ENCODE measurements around the gene KRT6A.

KRT6A gene

DNA sequence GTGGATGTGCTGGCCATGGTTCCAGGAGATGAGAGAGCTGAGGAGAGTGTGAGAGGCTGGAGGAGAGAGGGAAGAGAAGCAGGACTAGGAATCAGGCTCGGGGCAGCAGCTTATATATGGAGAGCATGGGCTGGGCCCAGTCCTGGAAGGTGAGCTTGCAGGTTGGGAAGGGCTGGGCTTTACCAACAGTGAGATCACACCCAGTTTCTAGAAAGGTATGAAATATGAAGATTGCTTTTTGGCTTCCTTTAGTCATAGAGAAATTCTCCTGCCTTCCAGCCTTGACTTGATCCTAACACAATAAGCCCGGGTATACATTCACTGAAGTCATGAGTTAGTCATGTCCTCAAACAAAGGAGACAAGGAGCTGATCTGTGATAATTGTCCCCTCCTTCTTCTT is at the start of gene KRT6A:
TSS of gene KRT6A (minus strand) at position 86 of the 400 bp plus-strand sequence. CDS start at position 17, 69 bp downstream.
- no peak for DNase-seq (ENCODE audit: low spot score)

DNA sequence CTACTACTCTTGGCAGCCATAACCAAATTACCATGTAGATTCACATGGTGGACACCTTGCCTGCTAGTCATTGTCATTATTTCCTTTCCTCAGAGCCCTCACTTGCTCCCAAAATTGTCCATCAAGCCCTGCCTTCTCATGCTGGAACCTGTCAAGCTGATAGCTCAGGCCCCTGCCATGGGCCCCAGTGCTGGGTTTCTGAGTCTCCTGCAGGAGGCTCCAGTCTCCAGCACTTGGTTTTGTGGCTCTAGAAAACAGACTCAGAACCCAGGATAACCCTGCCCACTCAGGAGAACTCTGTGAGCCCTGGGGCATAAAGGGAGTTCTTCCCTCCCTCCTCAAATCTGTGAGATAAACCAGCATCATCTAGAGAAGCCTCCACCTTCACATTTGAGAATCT is 49.1 kb upstream of the KRT6A start:
- no peak for DNase-seq (ENCODE audit: low spot score)

DNA sequence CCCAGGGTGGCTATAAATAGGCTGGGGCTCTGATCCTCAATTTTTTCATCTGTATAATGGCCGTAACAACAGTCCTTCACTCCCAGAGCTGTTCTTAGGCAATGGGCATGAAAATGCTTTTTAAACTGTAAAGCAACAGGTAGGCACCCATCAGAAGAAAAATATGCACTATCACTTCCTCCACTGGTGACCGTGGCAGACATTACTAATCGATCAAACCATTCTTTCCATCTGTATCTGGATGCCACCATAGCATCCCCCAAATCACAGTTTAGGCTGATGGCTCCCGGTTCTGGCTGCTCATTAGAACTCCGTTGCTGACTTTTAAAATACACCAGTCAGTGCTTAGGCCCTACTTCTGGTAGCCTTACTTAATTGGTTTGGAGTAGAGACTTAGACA is 48.7 kb upstream of the KRT6A start:
- DNase-seq (ENCODE audit: low spot score): no peak

DNA sequence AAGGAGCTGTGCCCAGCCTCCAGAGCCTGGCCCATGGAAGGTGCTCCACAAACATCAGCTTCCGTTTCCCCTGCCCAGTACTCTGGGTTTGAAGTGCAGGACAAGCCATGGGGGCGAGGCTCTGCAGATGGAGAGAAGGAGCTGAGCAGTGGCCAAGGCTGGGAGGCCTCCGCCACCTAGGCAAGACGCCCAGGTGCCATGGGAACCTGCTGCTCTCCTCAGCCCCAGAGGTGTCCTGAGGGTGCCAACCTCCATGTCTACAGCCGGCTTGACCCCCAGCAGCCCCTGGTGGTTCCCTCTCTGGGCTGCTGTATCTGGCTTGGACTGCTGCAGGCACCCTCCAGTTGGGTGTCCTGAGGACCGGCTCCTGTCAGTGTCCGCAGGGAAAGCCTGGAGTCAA is 47.5 kb upstream of the KRT6A start:
- DNase-seq (ENCODE audit: low spot score): no peak

DNA sequence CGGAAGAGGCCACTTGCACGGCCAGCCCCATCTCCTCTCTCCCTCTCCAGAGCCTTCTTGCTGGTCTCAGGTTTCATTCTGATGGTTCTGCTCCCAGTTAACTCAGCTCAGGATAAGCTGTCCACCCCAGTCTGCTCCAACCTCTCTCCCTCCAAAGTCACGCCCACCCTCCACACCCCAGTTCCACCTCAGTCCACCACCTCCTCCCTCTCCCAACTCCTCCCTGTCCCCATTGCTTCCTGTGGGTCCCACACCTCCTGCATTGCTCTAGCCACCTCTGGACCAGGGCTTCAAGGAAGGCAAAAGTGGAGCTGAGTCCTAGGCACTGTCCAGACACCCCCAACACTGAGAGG is 46.7 kb upstream of the KRT6A start:
- no peak for DNase-seq (ENCODE audit: low spot score)

DNA sequence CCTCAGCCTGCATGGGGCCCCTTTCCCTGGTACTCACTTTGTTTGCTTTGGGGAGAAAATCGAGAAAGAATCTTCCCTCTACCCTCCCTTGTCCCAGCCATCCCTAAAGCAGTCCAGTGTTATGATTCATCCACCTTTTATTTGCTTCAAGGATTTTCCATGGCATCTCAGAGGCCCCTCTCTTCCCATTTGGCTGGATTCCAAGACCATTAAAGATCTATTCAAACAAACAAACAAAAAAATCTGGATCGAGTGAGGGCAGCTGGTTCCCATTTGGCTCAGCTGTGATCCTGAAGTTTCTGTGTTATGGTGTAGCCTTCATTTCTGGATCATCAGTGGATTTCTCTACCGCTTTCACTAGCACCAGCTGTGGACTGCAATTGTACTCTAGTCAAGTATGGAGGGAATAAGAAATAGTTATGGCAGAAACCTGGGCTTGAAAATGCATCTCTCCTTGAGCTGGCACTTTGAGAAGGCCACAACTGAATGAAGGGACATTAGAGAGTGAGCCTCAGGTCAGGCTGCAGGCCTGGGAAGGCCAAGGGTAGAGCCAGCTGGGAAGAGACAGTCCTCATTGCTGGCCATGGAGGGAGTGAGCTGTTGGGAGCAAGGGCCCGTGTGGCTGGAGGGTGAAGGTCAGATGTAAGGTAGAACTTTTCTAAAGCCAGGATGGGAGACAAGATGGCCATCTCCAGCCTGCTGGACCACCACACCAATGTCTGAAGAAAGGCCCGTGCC is 46.2 kb upstream of the KRT6A start:
- peak; percentile 92 for DNase-seq (ENCODE audit: low spot score)

DNA sequence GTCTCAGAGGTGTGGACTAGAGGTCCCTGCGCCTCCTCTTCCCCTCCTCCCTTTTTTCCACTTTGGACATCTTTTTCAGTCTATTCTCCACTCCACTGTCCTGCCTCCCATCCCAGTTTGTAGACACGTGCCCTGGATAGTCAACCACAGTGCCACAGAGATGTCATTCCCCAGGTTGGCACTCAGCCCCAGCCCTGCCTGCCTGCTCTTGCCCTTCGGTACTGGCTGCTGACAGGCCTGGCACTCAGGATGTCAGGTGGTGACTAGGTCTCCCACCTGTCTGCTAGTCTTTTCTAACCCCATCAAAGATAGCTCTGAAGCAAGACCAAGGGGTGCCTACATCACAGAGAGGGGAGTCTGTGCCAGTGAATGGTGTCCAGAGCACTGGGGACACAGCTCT is 44.0 kb upstream of the KRT6A start:
- DNase-seq (ENCODE audit: low spot score): no peak

DNA sequence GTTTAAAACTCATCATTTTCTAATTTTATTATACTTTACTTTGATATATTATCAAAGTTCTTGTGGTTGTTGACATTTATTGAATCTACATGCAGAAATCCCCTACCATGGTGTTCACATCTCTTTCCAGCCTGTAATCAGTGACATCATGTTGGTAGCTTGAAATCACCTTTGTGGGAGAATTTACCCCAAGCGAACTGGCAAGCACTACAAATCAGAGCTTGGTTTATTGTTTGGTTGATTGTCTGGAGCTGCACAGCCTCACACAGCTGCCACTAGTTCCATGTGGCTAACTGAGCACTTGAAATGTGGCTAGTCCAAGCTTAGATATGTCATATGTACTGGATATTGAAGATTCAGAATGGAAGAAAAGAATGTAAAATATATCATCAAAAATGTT is 42.5 kb upstream of the KRT6A start:
- no peak for DNase-seq (ENCODE audit: low spot score)

DNA sequence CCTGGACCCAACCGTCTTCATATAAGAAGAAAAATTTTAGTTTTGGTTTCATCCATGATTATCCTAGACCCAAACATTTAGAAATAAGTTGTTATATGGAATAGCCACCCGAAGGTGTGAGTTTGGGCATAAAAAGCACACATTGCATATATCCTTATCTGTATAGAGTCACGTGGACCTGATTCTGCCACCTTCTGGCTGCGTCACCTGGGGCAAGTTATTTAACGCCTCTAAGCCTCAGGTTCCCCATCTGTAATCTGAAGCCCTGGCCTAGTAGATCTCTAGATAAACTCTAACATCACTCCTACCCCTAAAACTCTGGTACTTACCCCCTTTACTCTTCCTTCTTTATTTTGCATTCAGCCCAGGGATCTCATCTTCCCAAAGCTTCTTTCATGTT is 41.4 kb upstream of the KRT6A start:
- DNase-seq (ENCODE audit: low spot score): no peak

DNA sequence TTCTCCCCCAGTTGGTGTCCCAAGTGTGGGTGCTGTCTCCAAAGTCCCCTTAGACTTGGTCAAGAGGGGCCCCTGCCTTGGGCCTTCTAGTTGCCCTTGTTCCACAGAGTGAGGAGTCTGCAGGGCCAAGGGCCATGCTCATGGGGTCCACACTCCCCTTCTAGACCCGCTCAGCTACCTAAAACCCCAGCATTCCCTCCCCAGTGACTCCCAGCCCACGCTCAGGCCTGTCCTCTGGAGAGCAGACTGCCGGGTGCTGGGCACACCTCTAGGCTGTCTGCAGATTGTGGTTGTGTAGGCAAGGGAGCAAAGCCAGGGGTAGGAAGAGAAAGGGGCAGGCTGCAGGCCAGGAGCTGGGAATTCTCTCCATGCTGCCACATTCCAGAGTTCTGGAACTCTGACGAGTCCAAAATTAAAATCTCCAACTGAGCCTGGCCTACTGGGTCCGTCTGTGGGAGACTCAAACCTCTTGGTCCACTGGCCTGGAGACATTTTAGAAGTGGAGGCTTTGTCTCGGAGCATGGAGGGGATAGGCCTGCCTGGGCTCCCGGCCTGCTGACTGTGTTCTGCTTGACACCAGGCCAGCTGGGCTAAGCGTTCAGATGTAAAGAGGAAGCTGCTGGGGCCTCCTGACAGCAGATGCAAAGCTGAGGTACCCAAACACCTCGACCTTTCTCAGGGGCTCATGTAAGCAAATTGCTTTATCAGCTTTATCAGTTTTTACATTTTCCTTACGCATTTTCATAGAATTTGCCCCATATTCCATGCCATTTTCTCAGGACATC is 40.8 kb upstream of the KRT6A start:
- DNase-seq (ENCODE audit: low spot score): no peak

DNA sequence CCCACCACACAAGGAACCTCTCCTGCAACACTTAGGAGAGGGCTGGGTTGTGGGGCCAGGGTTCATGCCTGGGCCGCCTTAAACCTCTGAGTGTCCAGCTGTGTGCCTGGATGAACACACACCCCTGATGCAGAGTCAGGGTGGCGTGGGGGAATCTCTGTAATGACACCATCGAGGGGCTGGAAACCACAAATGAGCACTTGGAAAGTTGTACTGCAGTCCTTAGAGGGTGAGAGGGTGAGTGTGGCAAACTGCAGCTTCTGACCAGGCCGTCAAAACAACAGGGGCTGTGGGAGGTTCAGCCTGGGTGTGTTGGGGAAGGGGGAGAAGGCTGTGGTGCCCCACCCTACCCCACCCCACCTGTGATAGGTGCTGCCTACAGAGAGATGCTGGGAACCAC is 39.6 kb upstream of the KRT6A start:
- DNase-seq (ENCODE audit: low spot score): no peak

DNA sequence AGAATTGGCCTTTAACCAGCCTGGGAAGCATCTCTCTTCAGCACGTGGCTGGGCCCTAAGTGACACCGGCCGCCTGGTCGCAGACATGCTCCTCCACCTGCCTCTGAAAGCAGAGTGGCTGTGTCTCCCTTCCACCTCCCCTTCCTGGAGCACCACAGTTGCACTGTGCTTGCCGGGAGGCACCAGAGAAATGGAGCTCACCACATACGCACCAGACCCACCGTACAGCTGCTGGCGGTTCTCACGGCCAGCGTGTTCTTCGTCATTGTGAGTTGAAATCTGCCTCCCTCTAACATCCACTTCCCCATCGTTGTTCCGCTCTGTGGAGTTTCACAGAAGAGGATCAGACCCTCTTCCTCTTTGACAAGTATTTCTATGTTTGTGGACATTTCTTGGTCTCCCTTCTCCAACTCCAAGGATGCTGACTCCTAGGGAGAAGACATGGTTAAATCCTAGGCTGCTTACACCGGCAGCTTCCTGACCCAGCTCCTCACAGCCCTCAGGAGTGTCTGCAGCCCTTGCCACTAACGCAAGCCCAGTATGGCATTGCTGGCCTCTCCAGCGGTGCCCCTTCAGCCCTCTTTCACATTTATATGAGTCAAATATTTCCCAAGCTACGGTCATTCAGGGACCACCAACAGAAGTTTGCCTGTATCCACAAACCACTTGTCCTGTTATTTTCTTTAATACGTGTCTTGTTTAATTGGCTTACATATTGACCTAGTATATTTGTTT is 38.7 kb upstream of the KRT6A start:
- DNase-seq (ENCODE audit: low spot score): no peak

DNA sequence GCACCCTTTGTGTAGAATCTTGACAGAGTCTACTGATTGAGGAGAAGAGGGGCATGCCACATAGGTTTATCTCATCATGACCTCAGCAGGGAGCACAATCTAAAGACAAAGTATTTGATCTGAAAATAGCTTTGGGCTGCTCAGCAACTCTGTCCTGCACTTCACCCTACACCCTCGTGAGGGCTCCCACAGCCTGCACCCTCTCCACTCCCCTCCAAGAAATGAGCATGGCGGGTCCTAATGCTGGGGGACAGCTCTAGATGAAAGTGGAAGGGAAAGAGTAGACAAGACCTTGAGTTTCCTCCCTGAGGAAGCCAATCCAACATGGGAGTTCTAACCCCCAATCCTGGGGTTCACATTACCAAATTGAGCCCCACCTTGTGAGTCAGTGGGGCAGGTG is 37.8 kb upstream of the KRT6A start:
- DNase-seq (ENCODE audit: low spot score): no peak

DNA sequence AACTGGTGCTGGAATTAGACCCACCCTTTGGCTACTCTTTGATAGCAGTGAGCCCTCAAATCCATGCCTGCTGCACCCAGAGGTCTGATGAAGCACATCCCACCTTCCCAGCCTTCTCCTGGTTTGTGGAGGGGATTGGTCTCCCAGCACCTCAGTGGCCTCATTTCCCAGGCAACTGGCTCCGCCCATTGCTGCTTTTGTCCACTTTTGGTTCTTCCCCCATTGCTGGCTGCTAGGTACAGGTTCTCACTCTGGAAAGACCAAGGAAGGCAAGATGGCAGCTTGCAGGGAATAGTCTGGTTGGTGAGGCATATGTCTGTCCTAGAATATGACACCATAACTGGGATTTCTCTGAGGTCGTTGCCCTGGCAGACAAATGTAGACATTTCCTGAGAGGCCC is 37.3 kb upstream of the KRT6A start:
- no peak for DNase-seq (ENCODE audit: low spot score)

DNA sequence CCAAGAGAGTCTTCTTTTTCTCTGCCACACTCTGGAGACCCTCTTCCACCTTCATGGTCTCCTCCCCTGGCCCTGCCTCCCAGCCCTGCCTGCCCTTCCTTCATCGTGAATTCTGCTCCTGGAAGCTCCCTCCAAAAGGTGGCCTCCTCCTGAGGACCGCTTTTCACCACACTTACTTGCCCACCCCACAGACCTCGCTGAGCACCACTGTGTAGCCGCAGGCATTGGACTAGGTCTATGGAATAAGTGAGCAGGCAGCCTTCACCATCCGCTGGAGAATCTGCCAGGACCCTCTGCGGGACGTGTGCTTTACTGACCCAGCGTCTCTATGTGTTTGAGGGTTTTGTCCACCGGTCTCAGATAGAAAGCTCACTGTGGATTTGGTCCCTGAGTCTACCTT is 36.8 kb upstream of the KRT6A start:
- no peak for DNase-seq (ENCODE audit: low spot score)

DNA sequence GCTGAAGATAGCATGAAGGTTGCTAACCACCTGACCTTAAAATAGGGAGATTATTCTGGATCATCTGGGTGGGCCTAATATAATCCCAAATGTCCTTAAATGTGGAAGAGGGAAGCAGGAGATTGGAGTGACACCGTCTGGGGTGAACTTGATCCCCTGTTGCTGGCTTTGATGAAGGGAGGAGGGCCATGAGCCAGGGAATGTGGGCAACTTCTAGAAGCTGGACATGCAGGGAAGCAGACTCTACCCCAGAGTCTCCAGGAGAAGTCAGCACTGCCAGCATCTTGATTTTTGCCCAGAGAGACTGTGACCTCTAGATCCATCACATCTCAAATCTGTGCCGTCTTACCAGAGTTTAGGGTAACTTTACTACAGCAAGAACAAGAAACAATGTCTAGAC is 36.4 kb upstream of the KRT6A start:
- DNase-seq (ENCODE audit: low spot score): no peak

DNA sequence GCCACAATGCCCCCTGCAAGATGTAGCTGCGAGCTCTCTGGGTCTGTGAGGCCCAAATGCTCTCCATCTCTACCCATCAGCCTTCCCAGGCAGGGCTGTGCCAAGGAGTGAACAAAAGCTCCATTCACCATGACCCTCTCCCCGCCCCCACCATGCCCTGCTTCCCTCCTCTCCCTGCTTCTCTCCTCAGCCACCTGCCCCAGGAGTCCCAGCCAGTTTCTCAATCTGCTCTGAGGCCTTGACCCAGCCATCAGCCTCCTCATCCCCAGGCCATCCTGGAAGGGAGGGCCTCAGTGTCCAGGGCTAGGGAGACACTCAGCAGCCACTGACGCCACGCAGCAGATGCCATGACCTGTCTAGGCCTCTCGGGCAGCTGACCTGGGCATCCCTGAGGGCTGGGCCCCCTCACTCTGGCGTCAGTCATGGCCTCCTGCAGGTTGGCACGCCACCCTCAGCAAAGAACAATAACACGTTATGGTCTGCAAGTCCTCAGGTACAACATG is 35.6 kb upstream of the KRT6A start:
- no peak for DNase-seq (ENCODE audit: low spot score)

DNA sequence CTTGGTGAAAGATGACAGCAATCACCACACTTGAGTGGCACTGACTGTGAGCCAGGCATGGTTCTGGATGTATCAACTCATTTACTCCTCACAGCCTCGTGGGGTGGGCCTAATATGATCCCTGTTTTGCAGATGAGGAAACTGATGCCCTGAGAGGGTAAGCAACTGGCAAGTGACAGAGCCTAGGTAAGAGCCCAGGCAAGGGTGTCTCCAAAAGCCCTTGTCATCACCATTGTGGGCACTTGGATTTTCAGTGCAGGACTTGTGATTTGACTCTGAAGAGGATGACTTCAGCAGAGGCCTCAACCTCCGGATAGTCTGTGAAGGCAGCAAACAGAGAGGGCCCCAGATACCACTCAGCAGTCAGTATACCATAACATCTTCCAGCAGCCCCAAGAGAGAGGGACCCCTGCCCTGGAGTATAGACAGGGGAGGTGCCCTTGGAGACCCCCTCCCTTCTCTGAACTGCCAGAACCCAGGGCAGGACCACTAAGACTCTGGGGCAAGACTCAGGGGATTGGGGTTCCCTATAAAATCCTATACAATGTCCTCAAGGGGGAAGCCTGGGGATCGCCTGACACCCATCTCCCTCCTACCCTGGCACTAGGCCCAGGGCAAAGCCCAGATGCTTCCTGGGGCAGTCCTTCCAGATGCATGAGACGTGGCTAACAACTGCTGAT is 34.2 kb upstream of the KRT6A start:
- no peak for DNase-seq (ENCODE audit: low spot score)

DNA sequence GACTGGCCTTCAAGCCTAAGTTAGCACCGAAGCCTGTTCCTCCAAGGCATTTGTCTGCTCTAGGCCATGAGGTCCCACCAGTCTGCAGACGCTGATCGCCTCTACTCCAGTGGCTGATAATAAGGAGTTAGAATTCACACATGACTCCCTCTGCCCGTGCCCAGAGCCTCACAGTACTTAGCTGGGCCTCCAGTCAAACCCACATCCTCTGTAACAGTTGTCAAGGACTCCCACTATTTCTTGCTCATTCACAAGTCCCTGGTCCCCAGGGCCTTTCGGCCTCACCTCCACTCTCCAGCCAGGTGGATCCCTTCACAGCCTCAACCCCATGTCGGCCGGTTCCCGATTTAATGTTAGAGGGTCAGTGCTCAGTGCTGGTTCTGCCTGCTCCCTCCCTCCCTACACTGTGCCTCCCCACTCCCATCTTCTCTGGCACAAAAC is 33.5 kb upstream of the KRT6A start:
- no peak for DNase-seq (ENCODE audit: low spot score)

DNA sequence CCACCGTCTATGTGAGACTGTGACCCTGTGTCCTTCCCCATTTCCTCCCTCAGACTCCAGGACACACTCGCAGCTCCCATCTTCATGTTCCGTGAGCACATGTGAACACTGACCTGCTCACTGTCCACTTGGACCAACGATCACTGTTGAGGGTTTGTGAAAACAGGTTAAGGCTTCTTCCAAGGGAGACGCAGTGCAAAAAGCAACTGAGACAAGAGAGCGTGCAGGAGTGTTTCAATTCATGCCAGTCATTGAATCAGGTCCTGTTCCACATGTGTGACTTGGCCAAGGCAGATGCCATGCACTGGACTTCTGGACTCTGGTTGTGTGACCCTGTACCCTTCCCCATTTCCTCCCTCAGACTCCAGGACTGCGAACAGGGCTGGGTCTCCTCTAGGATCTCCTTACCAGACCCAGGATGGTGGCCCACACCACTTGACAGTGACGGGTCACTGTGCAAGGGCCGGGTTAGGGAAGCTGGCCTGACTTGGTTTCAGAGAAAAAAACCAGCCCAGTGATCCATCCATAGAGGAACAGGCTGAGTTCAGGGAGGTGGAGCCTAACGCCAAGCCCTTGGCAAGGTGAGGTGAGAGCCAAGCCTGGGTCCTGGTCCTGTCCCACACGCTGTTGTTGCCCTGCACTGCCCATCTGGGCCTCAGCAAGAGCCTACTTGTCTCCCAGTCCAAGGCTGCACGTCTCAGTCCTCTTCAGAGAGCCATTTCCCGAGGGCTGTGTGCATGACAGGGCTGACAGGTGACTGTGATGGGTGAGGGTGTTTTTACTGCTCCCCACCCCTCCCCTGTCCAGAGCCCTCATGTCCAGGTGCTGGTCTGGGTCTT is 32.8 kb upstream of the KRT6A start:
- no peak for DNase-seq (ENCODE audit: low spot score)

DNA sequence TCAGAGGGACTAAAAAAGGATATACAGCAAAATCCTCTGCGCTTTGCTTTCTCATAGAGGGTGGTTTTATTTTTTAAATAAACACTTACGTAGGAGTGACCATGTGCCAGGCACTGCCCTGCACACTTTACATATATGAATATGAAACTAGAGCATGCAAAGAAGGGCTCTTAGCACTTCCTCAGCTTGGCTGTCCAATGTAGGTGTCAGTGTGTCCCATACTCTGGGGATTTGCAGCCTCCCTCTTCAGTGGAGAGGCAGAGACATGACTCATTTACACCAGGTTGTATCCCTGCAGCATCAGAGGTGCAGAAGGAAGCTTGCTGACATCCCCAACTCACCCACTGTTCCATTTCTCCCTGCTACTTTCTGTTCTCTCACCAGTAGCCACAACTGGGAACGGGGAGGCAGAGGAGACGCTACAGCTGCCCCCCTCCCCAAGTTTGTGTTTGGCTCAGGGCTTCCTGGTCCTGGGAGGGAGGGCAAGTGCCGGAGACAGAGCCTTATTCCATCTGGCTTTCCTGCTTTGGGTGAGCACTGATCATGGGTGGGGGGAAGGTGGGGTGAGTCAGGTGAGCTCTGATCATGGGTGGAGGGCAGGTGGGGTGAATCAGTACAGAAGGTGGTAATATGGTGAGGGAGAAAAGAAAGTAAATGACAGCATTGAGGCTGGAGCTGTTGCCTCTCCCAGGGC is 32.0 kb upstream of the KRT6A start:
- DNase-seq (ENCODE audit: low spot score): no peak

Data from LoVo (cell line).